ENCODE data around the gene CCNQ. TPM values are rescaled to one million over a fixed set of nuclear protein-coding genes. Genes with fewer than 3 reads are reported as not detected.
A peak's percentile ranks its signal among the peaks of the same experiment; 100 is the strongest.

The CCNQ gene
- total RNA-seq, 1 experiment from 2014 or later: 43.7 TPM

- in situ Hi-C loops (cut with HindIII; ENCODE audit: low sequenced_read_pairs): no loop called here
- DNase-seq (ENCODE audit: low spot score): no peak
Measured at GRCh38 chrX:153600921-153601320, 2.0 kb upstream of the CCNQ start.

GRCh38 chrX:153600032-153600373, 1.1 kb upstream of the CCNQ start:
- DNase-seq (ENCODE audit: low spot score): peak; percentile 26
- in situ Hi-C loops (cut with HindIII; ENCODE audit: low sequenced_read_pairs): no loop called here

GRCh38 chrX:153599192-153600031, 473 bp upstream of the CCNQ start:
- in situ Hi-C loops (cut with HindIII; ENCODE audit: low sequenced_read_pairs): no loop called here
- peak; percentile 80 for DNase-seq (ENCODE audit: low spot score)

GRCh38 chrX:153596981-153597750, 1.8 kb downstream of the CCNQ start:
- in situ Hi-C loops (cut with HindIII; ENCODE audit: low sequenced_read_pairs): no loop called here
- DNase-seq (ENCODE audit: low spot score): no peak

- in situ Hi-C loops (cut with HindIII; ENCODE audit: low sequenced_read_pairs): no loop called here
- no peak for DNase-seq (ENCODE audit: low spot score)
Measured at GRCh38 chrX:153595859-153596857, 2.8 kb downstream of the CCNQ start.

GRCh38 chrX:153595387-153595786, 3.6 kb downstream of the CCNQ start:
- no peak for DNase-seq (ENCODE audit: low spot score)
- in situ Hi-C loops (cut with HindIII; ENCODE audit: low sequenced_read_pairs): no loop called here

GRCh38 chrX:153593811-153594500, 5.0 kb downstream of the CCNQ start:
- DNase-seq (ENCODE audit: low spot score): no peak
- in situ Hi-C loops (cut with HindIII; ENCODE audit: low sequenced_read_pairs): no loop called here

- DNase-seq (ENCODE audit: low spot score): no peak
- in situ Hi-C loops (cut with HindIII; ENCODE audit: low sequenced_read_pairs): no loop called here
Measured at GRCh38 chrX:153592966-153593688, 5.8 kb downstream of the CCNQ start.

- in situ Hi-C loops (cut with HindIII; ENCODE audit: low sequenced_read_pairs): no loop called here
- no peak for DNase-seq (ENCODE audit: low spot score)
Measured at GRCh38 chrX:153592091-153592833, 6.7 kb downstream of the CCNQ start.

- in situ Hi-C loops (cut with HindIII; ENCODE audit: low sequenced_read_pairs): no loop called here
- DNase-seq (ENCODE audit: low spot score): no peak
Measured at GRCh38 chrX:153590961-153591956, 7.7 kb downstream of the CCNQ start.

GRCh38 chrX:153588782-153589446, 10.0 kb downstream of the CCNQ start:
- no peak for DNase-seq (ENCODE audit: low spot score)
- in situ Hi-C loops (cut with HindIII; ENCODE audit: low sequenced_read_pairs): no loop called here

GRCh38 chrX:153588021-153588781, 10.7 kb downstream of the CCNQ start:
- no peak for DNase-seq (ENCODE audit: low spot score)
- in situ Hi-C loops (cut with HindIII; ENCODE audit: low sequenced_read_pairs): no loop called here

GRCh38 chrX:153587342-153587741, 11.6 kb downstream of the CCNQ start:
- in situ Hi-C loops (cut with HindIII; ENCODE audit: low sequenced_read_pairs): no loop called here
- DNase-seq (ENCODE audit: low spot score): no peak

- no peak for DNase-seq (ENCODE audit: low spot score)
- in situ Hi-C loops (cut with HindIII; ENCODE audit: low sequenced_read_pairs): no loop called here
Measured at GRCh38 chrX:153585827-153586226, 13.1 kb downstream of the CCNQ start.

GRCh38 chrX:153583433-153583832, 15.5 kb downstream of the CCNQ start:
- no peak for DNase-seq (ENCODE audit: low spot score)
- in situ Hi-C loops (cut with HindIII; ENCODE audit: low sequenced_read_pairs): no loop called here
